Liver (tissue), 9 donors: Measurements from ENCODE around the gene PSIP1. TPM values are rescaled to one million over a fixed set of nuclear protein-coding genes. Genes with fewer than 3 reads are reported as not detected.

ENCODE experiments used
- DNase-seq: peaks from one replicate; pipeline ENCODE4 v3.0.0-alpha.2; 2017; ENCODE audit warnings: low spot score
- H3K27ac ChIP-seq, 2 donors: one replicate each; pipeline ENCODE4 v1.7.0; 2013; ENCODE audit warnings: inconsistent platforms in 2 of 2, low read length in 2 of 2, control low read depth in 1 of 2, low read depth in 1 of 2, mild to moderate bottlenecking in 1 of 2
- H3K27me3 ChIP-seq, 4 donors: one replicate each; pipeline versions ENCODE4 v1.6.1 to v1.7.0; 2013; ENCODE audit warnings: low read length in 3 of 4, inconsistent platforms in 1 of 4, mild to moderate bottlenecking in 1 of 4, moderate library complexity in 1 of 4; ENCODE audit not compliant: control insufficient read depth in 4 of 4, insufficient read depth in 4 of 4
- H3K36me3 ChIP-seq, 4 donors: one replicate each; pipeline versions ENCODE4 v1.6.1 to v1.7.0; 2013; ENCODE audit warnings: low read length in 3 of 4, mild to moderate bottlenecking in 3 of 4, low read depth in 1 of 4, moderate library complexity in 1 of 4; ENCODE audit not compliant: control insufficient read depth in 4 of 4, insufficient read depth in 3 of 4
- H3K4me1 ChIP-seq, 4 donors: one replicate each; pipeline versions ENCODE4 v1.6.1 to v1.7.0; 2013; ENCODE audit warnings: low read length in 3 of 4, mild to moderate bottlenecking in 3 of 4, moderate library complexity in 1 of 4; ENCODE audit not compliant: control insufficient read depth in 4 of 4, insufficient read depth in 4 of 4
- H3K4me3 ChIP-seq, 3 donors: one replicate each; pipeline versions ENCODE4 v1.6.1 to v1.7.0; 2013; ENCODE audit warnings: low read length in 3 of 3, control low read depth in 1 of 3, low read depth in 1 of 3, mild to moderate bottlenecking in 1 of 3
- H3K9ac ChIP-seq, 2 donors: one replicate each; pipeline ENCODE4 v1.7.0; 2013; ENCODE audit warnings: low read length in 2 of 2, mild to moderate bottlenecking in 2 of 2, moderate library complexity in 2 of 2, control low read depth in 1 of 2, low read depth in 1 of 2
- H3K9me3 ChIP-seq, 4 donors: one replicate each; pipeline versions ENCODE4 v1.6.1 to v1.7.0; 2013; ENCODE audit warnings: low read length in 3 of 4; ENCODE audit not compliant: control insufficient read depth in 4 of 4
- EGR1 ChIP-seq, 2 donors: IDR thresholded peaks; 2 replicates each; pipeline ENCODE4 v1.6.1; 2016 to 2018; ENCODE audit warnings: antibody characterized with exemption in 2 of 2, low read depth in 2 of 2
- FOXA1 ChIP-seq: IDR thresholded peaks from 2 replicates; pipeline ENCODE4 v1.6.1; 2016; ENCODE audit warnings: antibody characterized with exemption
- FOXA2 ChIP-seq: IDR thresholded peaks from 2 replicates; pipeline ENCODE4 v1.6.1; 2016; ENCODE audit warnings: antibody characterized with exemption
- GABPA ChIP-seq, 2 donors: IDR thresholded peaks in 1 of 2; conservative IDR thresholded peaks in 1 of 2; 2 replicates each; pipeline ENCODE4 v1.6.1; 2016; ENCODE audit warnings: antibody characterized with exemption in 2 of 2, mild to moderate bottlenecking in 1 of 2, moderate library complexity in 1 of 2
- JUND ChIP-seq, 2 donors: IDR thresholded peaks; 2 replicates each; pipeline ENCODE4 v1.6.1; 2016; ENCODE audit warnings: antibody characterized with exemption in 2 of 2
- RAD21 ChIP-seq, 2 donors: IDR thresholded peaks; 2 replicates each; pipeline ENCODE4 v1.6.1; 2016; ENCODE audit warnings: antibody characterized with exemption in 2 of 2, mild to moderate bottlenecking in 2 of 2
- RXRA ChIP-seq, 2 donors: IDR thresholded peaks; 2 replicates each; pipeline ENCODE4 v1.6.1; 2017 to 2018; ENCODE audit warnings: antibody characterized with exemption in 2 of 2, mild to moderate bottlenecking in 1 of 2
- TAF1 ChIP-seq: conservative IDR thresholded peaks from 2 replicates; pipeline ENCODE4 v1.6.1; 2016; ENCODE audit warnings: antibody characterized with exemption, mild to moderate bottlenecking
- WGBS: extraction: QIAGEN DNeasy Blood & Tissue Kit; methylation state at CpG from one replicate; pipeline ENCODE4 v1.1.7; 2013; 5-methylcytosine and 5-hydroxymethylcytosine counted together
- polyA plus RNA-seq, 2 donors: library from polyadenylated mRNA; stranded (reverse) in 1 of 2; unstranded in 1 of 2; fragments of 200-250 nt in 1 of 2; fragments of >200 nt in 1 of 2; fragmentation: Nextera tagmentation in 1 of 2; extraction: Ambion mirVana in 1 of 2; gene quantifications; one replicate each; pipeline versions ENCODE4 v1.2.1 to v1.2.3, GENCODE V29; 2013 to 2015
- total RNA-seq, 2 donors: library from RNA; depleted of rRNA; stranded (reverse); fragments of >200 nt; gene quantifications; one replicate each; pipeline ENCODE4 v1.2.3, GENCODE V29; 2014
- TF ChIP-seq, protein P1 (sequence below): IDR thresholded peaks from 2 replicates; pipeline ENCODE4 v1.6.1; 2016; ENCODE audit warnings: antibody characterized with exemption
- TF ChIP-seq, protein P2 (sequence below): IDR thresholded peaks from 2 replicates; pipeline ENCODE4 v1.6.1; 2016; ENCODE audit warnings: antibody characterized with exemption, mild to moderate bottlenecking
- donor health status: healthy.
- donor health status: healthy.
- donor health status: healthy.
- donor health status: healthy.
- donor health status: healthy.

The PSIP1 gene
- total and polyA plus RNA-seq, 4 donors = 9.2 to 22.7 (median 13.2) TPM

DNA sequence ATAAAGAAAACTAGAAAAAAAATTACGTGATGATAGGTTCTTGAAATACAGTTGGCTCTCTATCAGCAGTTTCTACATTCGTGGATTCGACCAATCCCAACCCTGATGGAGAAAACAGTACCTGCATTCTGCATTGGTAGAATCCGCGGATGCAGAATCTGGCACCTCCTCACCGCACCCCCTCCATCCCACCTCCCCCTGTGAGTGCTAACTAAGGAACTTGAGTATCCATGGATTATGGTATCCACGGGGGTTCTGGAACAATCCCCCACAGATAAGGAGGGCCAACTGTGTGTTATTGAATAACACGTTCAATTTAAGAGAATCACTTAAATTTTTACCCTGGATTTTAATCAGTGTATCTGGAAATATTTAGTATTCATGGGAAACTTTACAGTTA lies 10.5 kb upstream of the PSIP1 start:
- H3K9ac ChIP-seq = no peak overlapping the region
- no peak for DNase-seq
- no peak for TF ChIP-seq EGR1 (IDR thresholded peaks at IDR 0.05; ENCODE audit: low read depth in 2 of 2)
- no peak overlapping the region for H3K27ac ChIP-seq
- no peaks in the 10 kb centered on the region for H3K4me1 ChIP-seq
- 65% methylated on average over 8 of the region's 8 CpGs for WGBS
- no peak overlapping the region for H3K4me3 ChIP-seq
- no peaks in the 10 kb centered on the region for H3K36me3 ChIP-seq
- no peaks in the 10 kb centered on the region for H3K9me3 ChIP-seq
- H3K27me3 ChIP-seq = no peaks in the 10 kb centered on the region

DNA sequence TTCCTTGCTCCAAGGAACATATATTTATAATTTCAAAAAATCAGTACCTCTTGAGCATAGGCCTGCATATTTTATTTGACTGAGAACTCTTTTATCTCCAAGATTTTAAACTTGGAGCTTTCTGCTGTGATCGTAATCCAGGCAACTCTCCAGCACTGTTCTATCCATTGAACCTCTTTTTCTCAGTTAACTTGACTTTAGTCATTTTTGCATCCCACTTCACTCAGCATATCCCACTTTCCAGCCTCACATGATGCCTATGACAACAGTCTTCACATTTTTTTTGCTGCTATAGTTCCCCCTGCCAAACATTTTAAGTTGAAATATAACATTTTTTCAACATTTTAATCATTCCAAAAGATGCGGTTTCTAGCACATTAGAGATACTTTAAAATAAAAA lies 9.1 kb upstream of the PSIP1 start:
- 94% methylated on average over 2 of the region's 2 CpGs for WGBS
- Histone ChIP-seq H3K4me3 (no peak overlapping the region), H3K4me1 (no peaks in the 10 kb centered on the region), H3K27me3 (no peaks in the 10 kb centered on the region), H3K36me3 (no peaks in the 10 kb centered on the region), H3K9me3 (no peaks in the 10 kb centered on the region), H3K27ac (no peak overlapping the region), H3K9ac (no peak overlapping the region)
- TF ChIP-seq TAF1 = no peak
- no peak for DNase-seq

DNA sequence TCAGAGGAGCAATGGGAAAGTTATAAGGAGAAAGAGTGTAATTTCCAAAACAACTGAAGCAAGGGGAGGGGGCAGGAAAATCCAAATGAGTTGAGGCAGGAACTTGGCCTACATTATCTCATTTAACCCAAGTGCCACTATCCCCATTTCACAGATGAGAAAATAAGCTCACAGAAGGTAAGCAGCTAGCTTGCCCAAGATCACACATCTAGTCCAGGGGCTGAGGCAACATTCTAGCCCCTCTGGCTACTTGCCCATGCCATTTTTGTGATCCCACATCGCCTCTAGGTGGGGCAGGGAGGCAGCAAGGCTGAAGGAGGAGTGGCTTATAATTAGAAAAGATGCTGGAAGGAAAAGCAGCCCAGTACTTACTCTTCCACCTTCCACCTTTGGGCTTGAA lies 2.6 kb upstream of the PSIP1 start:
- Histone ChIP-seq H3K9me3 (no peaks in the 10 kb centered on the region), H3K27me3 (no peaks in the 10 kb centered on the region), H3K4me1 (peaks cover 2 to 11% (median 8%) of the 10 kb centered on the region in 4 donors), H3K27ac (no peak overlapping the region), H3K36me3 (no peaks in the 10 kb centered on the region), H3K4me3 (no peak overlapping the region), H3K9ac (no peak overlapping the region)
- TF ChIP-seq GABPA (IDR thresholded peaks at IDR 0.05 in 1 of 2, conservative IDR thresholded peaks at IDR 0.05 in 1 of 2) = no peak
- TF ChIP-seq FOXA2 = no peak
- no peak for TF ChIP-seq JUND (IDR thresholded peaks at IDR 0.05)
- no peak for TF ChIP-seq RAD21 (IDR thresholded peaks at IDR 0.05)
- TF ChIP-seq FOXA1 = no peak
- TF ChIP-seq RXRA (IDR thresholded peaks at IDR 0.05) = no peak
- TF ChIP-seq, protein P1, sequence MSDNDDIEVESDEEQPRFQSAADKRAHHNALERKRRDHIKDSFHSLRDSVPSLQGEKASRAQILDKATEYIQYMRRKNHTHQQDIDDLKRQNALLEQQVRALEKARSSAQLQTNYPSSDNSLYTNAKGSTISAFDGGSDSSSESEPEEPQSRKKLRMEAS = no peak
- no peak for TF ChIP-seq EGR1 (IDR thresholded peaks at IDR 0.05; ENCODE audit: low read depth in 2 of 2)
- DNase-seq = no peak
- 48% methylated on average over 1 of the region's 1 CpG for WGBS

DNA sequence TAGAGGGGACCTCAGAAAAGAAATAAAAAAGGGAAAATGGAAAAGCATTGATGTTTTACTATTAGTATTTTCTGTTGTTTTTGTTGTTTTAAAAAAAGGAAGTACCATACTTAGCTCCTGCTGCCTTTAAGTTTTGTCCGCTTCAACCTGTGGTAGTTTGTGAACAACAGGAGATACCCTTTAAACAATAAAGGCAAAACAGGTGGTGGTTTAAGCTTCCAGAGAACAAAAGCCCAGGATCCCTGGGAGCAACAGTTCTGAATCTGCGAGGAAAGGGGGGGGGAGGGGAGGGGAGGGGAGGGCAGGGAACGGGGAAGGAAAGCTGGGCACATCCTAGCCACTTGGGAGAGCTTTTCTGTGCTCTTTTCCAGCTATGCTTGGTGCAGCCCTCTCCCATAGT lies 2.1 kb upstream of the PSIP1 start:
- Histone ChIP-seq H3K4me1 (peaks cover 2 to 11% (median 8%) of the 10 kb centered on the region in 4 donors), H3K36me3 (no peaks in the 10 kb centered on the region), H3K27me3 (no peaks in the 10 kb centered on the region), H3K27ac (no peak overlapping the region), H3K9me3 (no peaks in the 10 kb centered on the region), H3K4me3 (no peak overlapping the region), H3K9ac (no peak overlapping the region)
- TF ChIP-seq, protein P2, sequence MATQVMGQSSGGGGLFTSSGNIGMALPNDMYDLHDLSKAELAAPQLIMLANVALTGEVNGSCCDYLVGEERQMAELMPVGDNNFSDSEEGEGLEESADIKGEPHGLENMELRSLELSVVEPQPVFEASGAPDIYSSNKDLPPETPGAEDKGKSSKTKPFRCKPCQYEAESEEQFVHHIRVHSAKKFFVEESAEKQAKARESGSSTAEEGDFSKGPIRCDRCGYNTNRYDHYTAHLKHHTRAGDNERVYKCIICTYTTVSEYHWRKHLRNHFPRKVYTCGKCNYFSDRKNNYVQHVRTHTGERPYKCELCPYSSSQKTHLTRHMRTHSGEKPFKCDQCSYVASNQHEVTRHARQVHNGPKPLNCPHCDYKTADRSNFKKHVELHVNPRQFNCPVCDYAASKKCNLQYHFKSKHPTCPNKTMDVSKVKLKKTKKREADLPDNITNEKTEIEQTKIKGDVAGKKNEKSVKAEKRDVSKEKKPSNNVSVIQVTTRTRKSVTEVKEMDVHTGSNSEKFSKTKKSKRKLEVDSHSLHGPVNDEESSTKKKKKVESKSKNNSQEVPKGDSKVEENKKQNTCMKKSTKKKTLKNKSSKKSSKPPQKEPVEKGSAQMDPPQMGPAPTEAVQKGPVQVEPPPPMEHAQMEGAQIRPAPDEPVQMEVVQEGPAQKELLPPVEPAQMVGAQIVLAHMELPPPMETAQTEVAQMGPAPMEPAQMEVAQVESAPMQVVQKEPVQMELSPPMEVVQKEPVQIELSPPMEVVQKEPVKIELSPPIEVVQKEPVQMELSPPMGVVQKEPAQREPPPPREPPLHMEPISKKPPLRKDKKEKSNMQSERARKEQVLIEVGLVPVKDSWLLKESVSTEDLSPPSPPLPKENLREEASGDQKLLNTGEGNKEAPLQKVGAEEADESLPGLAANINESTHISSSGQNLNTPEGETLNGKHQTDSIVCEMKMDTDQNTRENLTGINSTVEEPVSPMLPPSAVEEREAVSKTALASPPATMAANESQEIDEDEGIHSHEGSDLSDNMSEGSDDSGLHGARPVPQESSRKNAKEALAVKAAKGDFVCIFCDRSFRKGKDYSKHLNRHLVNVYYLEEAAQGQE = no peak
- TF ChIP-seq RAD21 (IDR thresholded peaks at IDR 0.05) = no peak
- DNase-seq = no peak
- 69% methylated on average over 3 of the region's 3 CpGs for WGBS
